Right lobe of liver (tissue), 6 donors: ENCODE data around the gene ST7L. TPM values are rescaled to one million over a fixed set of nuclear protein-coding genes. Genes with fewer than 3 reads are reported as not detected.

Experiments
- ATAC-seq, 4 donors: fragments of 200-7000 bp; cut with Tn5 transposase; one replicate each; pipeline ENCODE4 v1.9.1; 2020; ENCODE audit warnings: mild to moderate bottlenecking in 4 of 4, moderate library complexity in 4 of 4
- DNase-seq, 3 donors: peaks; one replicate each; pipeline ENCODE4 v3.0.0-alpha.2; 2020
- H3K27ac ChIP-seq, 3 donors: fragments of 200-600 bp; one replicate each; pipeline ENCODE4 v1.8.0; 2022
- H3K27me3 ChIP-seq, 2 donors: fragments of 200-600 bp; one replicate each; pipeline ENCODE4 v1.8.0; 2022
- H3K36me3 ChIP-seq, 4 donors: fragments of 200-600 bp; sonication (generic) in 1 of 4; one replicate each; pipeline versions ENCODE4 v1.5.1 to v1.8.0; 2017 to 2022; ENCODE audit warnings: control low read depth in 1 of 4
- H3K4me1 ChIP-seq, 4 donors: fragments of 200-600 bp; sonication (generic) in 1 of 4; one replicate each; pipeline versions ENCODE4 v1.5.1 to v1.8.0; 2017 to 2022; ENCODE audit warnings: control low read depth in 1 of 4
- H3K4me3 ChIP-seq, 3 donors: fragments of 200-600 bp; one replicate each; pipeline ENCODE4 v1.8.0; 2022
- H3K9me3 ChIP-seq, 4 donors: fragments of 200-600 bp; sonication (generic) in 1 of 4; one replicate each; pipeline versions ENCODE4 v1.5.1 to v1.8.0; 2017 to 2022; ENCODE audit warnings: control low read depth in 1 of 4
- POLR2A ChIP-seq: fragments of 450-650 bp; IDR thresholded peaks from one replicate; pipeline ENCODE4 v1.6.1; 2017; ENCODE audit warnings: antibody characterized with exemption, mild to moderate bottlenecking
- WGBS: methylation state at CpG from one replicate; pipeline ENCODE4 v1.1.6; 2018; ENCODE audit warnings: low coverage, low lambda C conversion rate; ENCODE audit not compliant: insufficient coverage; ENCODE audit errors: missing lambda C conversion rate; 5-methylcytosine and 5-hydroxymethylcytosine counted together
- intact Hi-C, 2 donors: fragments of 100-400 bp; cut with DNase I; formaldehyde crosslinking; loops; one replicate each; pipeline versions ENCODE4 v1.11.2 to v1.14.1; 2022
- total RNA-seq, 6 experiments: library from RNA; depleted of rRNA in 2 of 6; stranded (reverse); fragments of >200 nt in 2 of 6; fragmentation: NEBNext Ultra II Directional in 3 of 6; extraction: Animal tissue kit (Norgen Biotek cat#: 25700) in 3 of 6; gene quantifications; one replicate each; pipeline versions ENCODE4 v1.1.0 to v1.2.4, GENCODE V29; 2016 to 2023
- TF ChIP-seq, protein P1 (sequence below), 4 donors: fragments of 200-600 bp in 3 of 4; fragments of 450-650 bp in 1 of 4; IDR thresholded peaks; one replicate each; pipeline versions ENCODE4 v1.5.1 to v1.8.0; 2016 to 2022; ENCODE audit warnings: antibody characterized with exemption in 4 of 4, mild to moderate bottlenecking in 2 of 4
- donor health status: DM: no; HTN: yes; CAD: no.
- donor health status: DM: no; HTN: no; CAD: no.
- donor health status: DM: no; HTN: no; CAD: no.
- donor health status: DM: no; HTN: yes; CAD: no.
- donor health status: DM: no; HTN: yes; CAD: no.

The ST7L gene
- total RNA-seq, 6 experiments from 2014 or later, result 7.4 to 12.7 (median 8.6) TPM

DNA sequence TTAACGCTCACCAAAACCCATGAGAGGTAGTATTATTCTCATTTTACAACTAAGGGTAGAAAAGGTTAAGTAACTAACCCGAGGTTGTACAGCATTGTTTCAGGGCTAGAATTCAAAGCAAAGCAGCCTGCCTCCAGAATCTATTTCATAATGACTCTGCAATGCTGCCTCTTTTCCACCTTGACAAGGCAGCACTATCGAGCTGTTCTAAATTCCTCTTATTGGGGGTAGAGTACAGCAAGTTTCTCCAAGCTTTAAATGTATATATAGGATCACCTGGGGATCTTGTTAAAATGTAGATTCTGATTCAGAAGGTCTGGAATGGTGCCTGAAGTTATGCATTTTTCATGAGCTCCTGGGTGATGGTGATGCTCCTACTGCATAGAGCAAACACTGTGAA lies 80.1 kb downstream of the ST7L start:
- H3K4me3 ChIP-seq, result no peak overlapping the region
- no peak for ATAC-seq
- H3K9me3 ChIP-seq, result no peaks in the 10 kb centered on the region
- H3K36me3 ChIP-seq, result peaks cover 0 to 15% (median 0%) of the 10 kb centered on the region in 4 donors
- H3K27ac ChIP-seq, result no peak overlapping the region
- 92% methylated on average over 3 of the region's 3 CpGs for WGBS
- intact Hi-C loops, result no loop called here
- no peaks in the 10 kb centered on the region for H3K4me1 ChIP-seq
- H3K27me3 ChIP-seq, result no peaks in the 10 kb centered on the region
- no peak for TF ChIP-seq POLR2A
- TF ChIP-seq, protein P1, sequence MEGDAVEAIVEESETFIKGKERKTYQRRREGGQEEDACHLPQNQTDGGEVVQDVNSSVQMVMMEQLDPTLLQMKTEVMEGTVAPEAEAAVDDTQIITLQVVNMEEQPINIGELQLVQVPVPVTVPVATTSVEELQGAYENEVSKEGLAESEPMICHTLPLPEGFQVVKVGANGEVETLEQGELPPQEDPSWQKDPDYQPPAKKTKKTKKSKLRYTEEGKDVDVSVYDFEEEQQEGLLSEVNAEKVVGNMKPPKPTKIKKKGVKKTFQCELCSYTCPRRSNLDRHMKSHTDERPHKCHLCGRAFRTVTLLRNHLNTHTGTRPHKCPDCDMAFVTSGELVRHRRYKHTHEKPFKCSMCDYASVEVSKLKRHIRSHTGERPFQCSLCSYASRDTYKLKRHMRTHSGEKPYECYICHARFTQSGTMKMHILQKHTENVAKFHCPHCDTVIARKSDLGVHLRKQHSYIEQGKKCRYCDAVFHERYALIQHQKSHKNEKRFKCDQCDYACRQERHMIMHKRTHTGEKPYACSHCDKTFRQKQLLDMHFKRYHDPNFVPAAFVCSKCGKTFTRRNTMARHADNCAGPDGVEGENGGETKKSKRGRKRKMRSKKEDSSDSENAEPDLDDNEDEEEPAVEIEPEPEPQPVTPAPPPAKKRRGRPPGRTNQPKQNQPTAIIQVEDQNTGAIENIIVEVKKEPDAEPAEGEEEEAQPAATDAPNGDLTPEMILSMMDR (IDR thresholded peaks at IDR 0.05), result no peak
- no peak for DNase-seq

DNA sequence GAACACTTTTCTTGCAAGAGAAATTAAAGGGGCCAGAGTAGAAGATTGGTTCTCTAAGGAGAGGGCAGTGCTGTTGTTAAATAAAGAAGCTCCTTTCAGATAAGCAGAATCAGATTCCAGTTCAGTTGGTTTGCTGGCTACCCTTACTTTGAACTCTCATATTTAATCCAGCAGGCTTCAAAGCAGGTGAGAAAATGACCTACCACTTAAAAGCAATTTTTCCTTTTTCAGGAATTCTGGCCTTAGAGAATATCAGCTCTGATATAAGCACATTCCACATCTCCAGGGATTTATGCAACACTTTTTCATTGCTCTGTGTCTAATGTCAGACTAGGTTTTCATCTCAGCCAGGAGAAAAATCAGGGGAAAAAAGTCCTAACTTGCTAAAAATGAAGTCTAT lies 81.5 kb downstream of the ST7L start:
- no peak for TF ChIP-seq POLR2A
- TF ChIP-seq, protein P1 (IDR thresholded peaks at IDR 0.05), result no peak
- H3K36me3 ChIP-seq, result peaks cover 0 to 15% (median 0%) of the 10 kb centered on the region in 4 donors
- no peaks in the 10 kb centered on the region for H3K9me3 ChIP-seq
- H3K27ac ChIP-seq, result no peak overlapping the region
- no peaks in the 10 kb centered on the region for H3K4me1 ChIP-seq
- no peak for DNase-seq
- H3K4me3 ChIP-seq, result no peak overlapping the region
- intact Hi-C loops, result no loop called here
- no peaks in the 10 kb centered on the region for H3K27me3 ChIP-seq
- no peak for ATAC-seq

DNA sequence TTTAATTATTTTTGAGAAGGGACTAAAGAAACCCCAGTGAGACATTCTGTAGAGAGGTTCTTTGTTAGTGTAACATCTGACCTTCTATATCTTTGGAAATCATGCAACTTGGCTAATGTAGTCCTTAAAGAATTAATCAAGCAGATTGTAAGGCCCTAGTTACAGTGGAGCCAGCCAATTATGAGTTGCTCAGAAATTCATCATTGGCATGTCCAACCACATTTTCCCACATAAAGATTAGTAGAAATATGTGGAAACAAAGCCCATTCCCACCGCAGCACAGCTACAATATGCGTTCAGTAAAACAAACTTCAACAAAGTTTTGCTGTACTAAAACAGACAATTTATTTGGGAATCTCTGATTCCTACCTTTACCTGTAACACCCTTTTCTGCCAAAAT lies 82.4 kb downstream of the ST7L start:
- Histone ChIP-seq H3K27ac (no peak overlapping the region), H3K4me1 (no peaks in the 10 kb centered on the region)
- WGBS, result 77% methylated on average over 2 of the region's 2 CpGs

DNA sequence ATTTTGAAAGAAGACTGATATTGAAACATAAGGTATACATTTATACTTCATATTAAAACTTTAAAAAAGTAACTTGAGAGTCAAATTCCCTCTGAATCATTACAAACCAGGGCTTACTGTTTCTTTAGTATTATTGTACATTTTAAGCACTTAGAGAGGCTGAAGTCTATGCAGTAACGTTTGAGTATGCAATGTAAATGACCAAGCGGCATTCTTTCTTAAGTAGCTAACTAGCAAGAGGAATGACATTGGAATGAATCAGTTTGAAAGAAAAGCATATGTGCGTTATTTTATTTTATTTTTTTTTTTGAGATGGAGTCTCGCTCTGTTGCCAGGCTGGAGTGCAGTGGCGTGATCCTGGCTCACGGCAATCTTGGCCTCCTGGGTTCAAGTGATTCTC lies 85.9 kb downstream of the ST7L start:
- Histone ChIP-seq H3K4me1 (no peaks in the 10 kb centered on the region), H3K27me3 (no peaks in the 10 kb centered on the region), H3K4me3 (no peak overlapping the region), H3K27ac (no peak overlapping the region), H3K9me3 (no peaks in the 10 kb centered on the region), H3K36me3 (peaks cover 0 to 3% (median 0%) of the 10 kb centered on the region in 4 donors)
- 90% methylated on average over 4 of the region's 6 CpGs for WGBS
- TF ChIP-seq POLR2A, result no peak
- TF ChIP-seq, protein P1 (IDR thresholded peaks at IDR 0.05), result no peak
- intact Hi-C loops, result no loop called here
- DNase-seq, result no peak
- no peak for ATAC-seq

More for the DNA sequence above, 82.4 kb downstream of the ST7L start:
- TF ChIP-seq POLR2A, result no peak
- TF ChIP-seq, protein P1 (IDR thresholded peaks at IDR 0.05), result no peak
- ATAC-seq, result no peak
- intact Hi-C loops, result no loop called here
- H3K9me3 ChIP-seq, result no peaks in the 10 kb centered on the region
- no peaks in the 10 kb centered on the region for H3K27me3 ChIP-seq
- DNase-seq, result no peak
- no peak overlapping the region for H3K4me3 ChIP-seq
- H3K36me3 ChIP-seq, result peaks cover 0 to 18% (median 0%) of the 10 kb centered on the region in 4 donors

DNA sequence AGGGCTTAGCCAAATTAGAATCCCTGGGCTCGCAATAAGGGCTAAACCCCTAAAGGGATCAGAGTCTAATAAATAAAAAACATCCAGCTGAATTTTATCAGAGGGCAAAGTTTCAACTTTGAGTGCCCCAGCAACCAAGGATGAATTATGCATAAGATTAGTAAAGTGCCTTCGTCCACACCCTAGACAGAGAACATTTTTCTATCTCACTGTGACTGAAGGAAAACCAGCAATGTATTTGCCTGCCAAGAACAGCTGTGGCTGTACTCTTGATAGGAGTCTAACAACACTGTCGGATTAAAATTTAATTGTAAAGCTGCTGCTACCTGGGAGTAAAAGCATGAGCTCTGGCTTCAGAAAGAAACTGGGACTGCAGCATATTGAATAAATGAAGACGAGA lies 86.9 kb downstream of the ST7L start:
- no peaks in the 10 kb centered on the region for H3K4me1 ChIP-seq
- ATAC-seq (no peak), DNase-seq (no peak)
- intact Hi-C loops, result no loop called here
- H3K27ac ChIP-seq, result no peak overlapping the region
- no peak overlapping the region for H3K4me3 ChIP-seq
- no peaks in the 10 kb centered on the region for H3K27me3 ChIP-seq
- TF ChIP-seq, protein P1 (IDR thresholded peaks at IDR 0.05), result no peak
- no peak for TF ChIP-seq POLR2A
- 97% methylated on average over 4 of the region's 4 CpGs for WGBS
- H3K36me3 ChIP-seq, result peaks cover 0 to 3% (median 0%) of the 10 kb centered on the region in 4 donors
- no peaks in the 10 kb centered on the region for H3K9me3 ChIP-seq
